A673 (cell line): ENCODE measurements around the gene SLC34A2. TPM values are rescaled to one million over a fixed set of nuclear protein-coding genes. Genes with fewer than 3 reads are reported as not detected.

ENCODE experiments used
- BruUV-seq: library from RNA; stranded (reverse); fragments of 400-500 nt; replicated peaks from 2 replicates; lab custom pipeline; 2021; lab: Mats Ljungman, UMichigan
- CTCF ChIA-PET: fragments of 300-600 bp; sonication (Branson Sonifier 250); formaldehyde crosslinking; loops from one replicate; lab custom pipeline; 2022; ENCODE audit warnings: antibody characterized with exemption; lab: Charles Lee
- POLR2A ChIA-PET: fragments of 300-600 bp; sonication (Branson Sonifier 250); formaldehyde crosslinking; loops from one replicate; lab custom pipeline; 2022; ENCODE audit warnings: antibody characterized with exemption; ENCODE audit not compliant: low non-redundant PET; lab: Charles Lee
- DNase-seq: peaks from one replicate; pipeline ENCODE4 v3.0.0-alpha.2; 2015; ENCODE audit warnings: low spot score
- H3K27ac ChIP-seq: fragments of 200-600 bp; sonication (generic); 2 replicates; pipeline ENCODE4 v1.5.1; 2016; ENCODE audit warnings: mixed run types, low read depth, mild to moderate bottlenecking, mixed read lengths, antibody characterized with exemption, low read length; ENCODE audit not compliant: poor library complexity, severe bottlenecking
- H3K27me3 ChIP-seq: fragments of 200-600 bp; sonication (generic); replicated peaks from 2 replicates; pipeline ENCODE4 v1.6.1; 2017; ENCODE audit warnings: mixed run types, low read depth, mild to moderate bottlenecking, mixed read lengths, antibody characterized with exemption, low read length; ENCODE audit not compliant: insufficient read depth, poor library complexity
- H3K36me3 ChIP-seq: fragments of 200-600 bp; sonication (generic); 2 replicates; pipeline ENCODE4 v1.6.1; 2016; ENCODE audit warnings: mixed run types, mild to moderate bottlenecking, mixed read lengths, antibody characterized with exemption, low read length; ENCODE audit not compliant: insufficient read depth, poor library complexity, severe bottlenecking
- H3K4me1 ChIP-seq: fragments of 200-600 bp; sonication (generic); 2 replicates; pipeline ENCODE4 v1.6.1; 2017; ENCODE audit warnings: mixed run types, mild to moderate bottlenecking, mixed read lengths, antibody characterized with exemption, low read length; ENCODE audit not compliant: insufficient read depth, poor library complexity, severe bottlenecking
- H3K4me3 ChIP-seq: fragments of 200-600 bp; sonication (generic); 2 replicates; pipeline ENCODE4 v1.5.1; 2016; ENCODE audit warnings: low read depth, mixed run types, mild to moderate bottlenecking, mixed read lengths, low read length; ENCODE audit not compliant: poor library complexity, severe bottlenecking
- H3K9me3 ChIP-seq: fragments of 200-600 bp; sonication (generic); 2 replicates; pipeline ENCODE4 v1.6.1; 2016; ENCODE audit warnings: mixed run types, low read depth, mild to moderate bottlenecking, mixed read lengths, antibody characterized with exemption, low read length; ENCODE audit not compliant: poor library complexity, severe bottlenecking
- CTCF ChIP-seq: fragments of 300-800, 200-600 bp; sonication (generic); conservative IDR thresholded peaks from 2 replicates; pipeline ENCODE4 v1.5.1; 2017; ENCODE audit warnings: low read depth, mild to moderate bottlenecking, antibody characterized with exemption, low read length, moderate library complexity, mixed read lengths
- EZH2 ChIP-seq: fragments of 200-600 bp; sonication (generic); IDR thresholded peaks from 2 replicates; pipeline ENCODE4 v1.6.1; 2017; ENCODE audit warnings: borderline replicate concordance, low read depth, mild to moderate bottlenecking, mixed read lengths, antibody characterized with exemption, low read length; ENCODE audit not compliant: poor library complexity, severe bottlenecking
- intact Hi-C: fragments of 100-400 bp; cut with micrococcal nuclease; formaldehyde crosslinking; loops from one replicate; pipeline ENCODE4 v1.10.0; 2022; ENCODE audit not compliant: unreplicated experiment
- total RNA-seq: library from RNA; stranded (reverse); gene quantifications from 2 replicates; pipeline ENCODE4 v1.2.3, GENCODE V29; 2021

SLC34A2 gene
- total RNA-seq, 1 experiment from 2014 or later, result 0.06 TPM

- ChIA-PET CTCF (no interaction called here), POLR2A (no interaction called here)
- no peak overlapping the region for H3K27ac ChIP-seq
- no peaks in the 10 kb centered on the region for H3K27me3 ChIP-seq
- BruUV-seq, result no TSS peak
- intact Hi-C loops, result no loop called here
- no peaks in the 10 kb centered on the region for H3K36me3 ChIP-seq
- TF ChIP-seq CTCF (no peak), EZH2 (no peak)
- H3K4me3 ChIP-seq, result no peak overlapping the region
- H3K9me3 ChIP-seq, result no peaks in the 10 kb centered on the region
- no peaks in the 10 kb centered on the region for H3K4me1 ChIP-seq
- no peak for DNase-seq
Measured at GRCh38 chr4:25621027-25621930, 34.4 kb upstream of the SLC34A2 start.

- Histone ChIP-seq H3K27ac (no peak overlapping the region), H3K27me3 (no peaks in the 10 kb centered on the region), H3K4me1 (no peaks in the 10 kb centered on the region), H3K4me3 (no peak overlapping the region), H3K9me3 (no peaks in the 10 kb centered on the region), H3K36me3 (no peaks in the 10 kb centered on the region)
- ChIA-PET CTCF (no interaction called here), POLR2A (no interaction called here)
- intact Hi-C loops, result no loop called here
- no TSS peak for BruUV-seq
- no peak for DNase-seq
- no peak for TF ChIP-seq EZH2
- TF ChIP-seq CTCF, result no peak
Measured at GRCh38 chr4:25624616-25625015, 31.0 kb upstream of the SLC34A2 start.

GRCh38 chr4:25628451-25628850, 27.2 kb upstream of the SLC34A2 start:
- BruUV-seq, result no TSS peak

More at GRCh38 chr4:25628451-25628850, 27.2 kb upstream of the SLC34A2 start:
- TF ChIP-seq CTCF (no peak), EZH2 (no peak)
- ChIA-PET CTCF (no interaction called here), POLR2A (no interaction called here)
- Histone ChIP-seq H3K27me3 (no peaks in the 10 kb centered on the region), H3K9me3 (no peaks in the 10 kb centered on the region), H3K4me3 (no peak overlapping the region), H3K27ac (no peak overlapping the region), H3K4me1 (no peaks in the 10 kb centered on the region), H3K36me3 (no peaks in the 10 kb centered on the region)
- DNase-seq, result no peak
- intact Hi-C loops, result no loop called here
